K562 (cell line): ENCODE results near the gene CSRP2. TPM values are rescaled to one million over a fixed set of nuclear protein-coding genes. Genes with fewer than 3 reads are reported as not detected.

Experiments
- CAMTA2 ChIP-seq: fragments of 250-450 bp; sonication (Bioruptor Pico); conservative IDR thresholded peaks from 2 replicates; pipeline ENCODE4 v1.5.1; 2022
- RUNX1 ChIP-seq: sonication (generic); IDR thresholded peaks from 2 replicates; pipeline ENCODE4 v1.6.1; 2016; ENCODE audit warnings: antibody characterized with exemption, low read depth
- SMAD3 ChIP-seq: fragments of 450-650 bp; formaldehyde crosslinking; conservative IDR thresholded peaks from 2 replicates; pipeline ENCODE4 v1.4.0; 2020; ENCODE audit warnings: mild to moderate bottlenecking
- TARDBP ChIP-seq: fragments of 450-650 bp; IDR thresholded peaks from 2 replicates; pipeline ENCODE4 v1.6.1; 2016
- ZC3H11A ChIP-seq: IDR thresholded peaks from 2 replicates; pipeline ENCODE4 v1.6.1; 2012; ENCODE audit warnings: low read depth, low read length, improper control_type of control experiment
- ZFX ChIP-seq: sonication (generic); formaldehyde crosslinking; IDR thresholded peaks from 2 replicates; pipeline ENCODE4 v1.8.0; 2022; ENCODE audit warnings: mild to moderate bottlenecking, missing genetic modification reagents, moderate library complexity
- ZZZ3 ChIP-seq: fragments of 450-650 bp; IDR thresholded peaks from 2 replicates; pipeline ENCODE4 v1.6.1; 2016; ENCODE audit warnings: antibody characterized with exemption, mild to moderate bottlenecking, moderate library complexity
- polyA plus RNA-seq, 8 experiments: library from polyadenylated mRNA; depleted of rRNA in 4 of 8; stranded (reverse) in 5 of 8; unstranded in 3 of 8; fragments of >200 nt; fragmentation: Nextera tagmentation in 2 of 8; fragmentation: Illumina TruSeq in 1 of 8; extraction: Ambion mirVana in 2 of 8; extraction: Trizol in 1 of 8; gene quantifications; 2 replicates each; pipeline versions ENCODE4 v1.2.1 to v1.2.3, GENCODE V29; 2011 to 2014; ENCODE audit warnings: inconsistent platforms in 1 of 8, missing spikeins in 1 of 8
- total RNA-seq, 7 experiments: library from RNA; depleted of rRNA in 6 of 7; stranded (reverse); fragments of >200 nt in 6 of 7; fragmentation: Illumina TruSeq in 2 of 7; extraction: Trizol in 2 of 7; gene quantifications; 2 replicates each; pipeline versions ENCODE4 v1.2.1 to v1.2.3, GENCODE V29; 2011 to 2021; ENCODE audit warnings: low replicate concordance in 1 of 7
- TF ChIP-seq, protein P1 (sequence below), 2 experiments: fragments of 450-650 bp in 1 of 2; sonication (generic) in 1 of 2; formaldehyde crosslinking in 1 of 2; IDR thresholded peaks; 2 replicates each; pipeline versions ENCODE4 v1.7.1 to v1.9.0; 2016 to 2022; ENCODE audit warnings: inconsistent platforms in 1 of 2, mild to moderate bottlenecking in 1 of 2, missing genetic modification reagents in 1 of 2
- TF ChIP-seq, protein P2 (sequence below): IDR thresholded peaks from 2 replicates; pipeline ENCODE4 v1.6.1; 2011; ENCODE audit not compliant: insufficient read length; ENCODE audit errors: extremely low read depth
- TF ChIP-seq, protein P3 (sequence below): sonication (generic); formaldehyde crosslinking; IDR thresholded peaks from 2 replicates; pipeline ENCODE4 v1.8.1; 2023; ENCODE audit warnings: mild to moderate bottlenecking, missing genetic modification reagents
- TF ChIP-seq, protein P4 (sequence below): fragments of 450-650 bp; conservative IDR thresholded peaks from 2 replicates; pipeline ENCODE4 v1.6.1; 2016; ENCODE audit warnings: missing genetic modification characterization, low read depth, mild to moderate bottlenecking, control low read depth, missing compliant biosample characterization
- TF ChIP-seq, protein P5 (sequence below): fragments of 450-650 bp; formaldehyde crosslinking; IDR thresholded peaks from 2 replicates; pipeline ENCODE4 v1.4.0; 2022; ENCODE audit warnings: missing genetic modification characterization

The CSRP2 gene
- total and polyA plus RNA-seq, 9 of the 15 experiments (the other 6 are each of a cell fraction or from before 2014, with no cell fraction given): 0.32 to 6.2 (median 2.3) TPM

DNA sequence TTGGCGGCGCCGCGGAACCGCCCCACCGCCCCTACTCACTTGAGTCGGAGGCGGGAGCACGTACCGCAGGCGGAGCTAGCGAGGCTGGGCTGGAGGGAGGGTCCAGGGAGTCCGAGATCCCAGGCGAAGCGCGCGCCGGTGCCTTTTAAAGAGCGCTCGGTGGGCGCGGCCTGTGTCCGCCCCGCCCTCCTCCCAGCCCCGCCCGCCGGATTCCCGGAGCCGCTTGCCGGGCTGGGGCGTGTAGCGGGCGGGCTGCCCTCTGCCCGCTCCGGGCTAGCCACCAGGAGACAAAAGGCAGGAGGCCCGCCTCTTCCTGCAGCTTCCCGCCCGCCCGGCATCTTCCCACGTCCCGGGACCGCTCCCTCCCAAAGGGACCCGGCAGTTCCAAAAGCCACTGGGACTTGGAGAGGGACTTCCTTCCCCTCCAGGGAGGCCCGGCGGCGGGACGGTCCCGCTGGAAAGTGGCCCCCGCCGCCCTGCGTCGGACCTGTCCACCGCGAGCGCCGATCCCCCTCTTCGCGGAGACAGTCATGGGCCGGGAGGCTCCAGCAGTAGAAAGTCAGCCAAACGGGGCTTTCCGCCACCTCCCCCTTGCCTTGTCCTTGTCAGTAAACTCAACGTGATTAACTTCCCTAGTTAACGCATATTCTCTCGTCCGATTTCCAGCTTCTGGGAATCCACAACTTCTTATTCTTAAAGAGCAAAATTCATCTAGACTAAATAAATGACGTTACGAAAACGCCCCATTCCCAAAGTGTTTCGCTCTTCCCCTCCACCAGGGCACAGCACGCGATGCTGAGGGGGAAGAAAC is at the start of gene CSRP2 (continued):
- TF ChIP-seq, protein P1, sequence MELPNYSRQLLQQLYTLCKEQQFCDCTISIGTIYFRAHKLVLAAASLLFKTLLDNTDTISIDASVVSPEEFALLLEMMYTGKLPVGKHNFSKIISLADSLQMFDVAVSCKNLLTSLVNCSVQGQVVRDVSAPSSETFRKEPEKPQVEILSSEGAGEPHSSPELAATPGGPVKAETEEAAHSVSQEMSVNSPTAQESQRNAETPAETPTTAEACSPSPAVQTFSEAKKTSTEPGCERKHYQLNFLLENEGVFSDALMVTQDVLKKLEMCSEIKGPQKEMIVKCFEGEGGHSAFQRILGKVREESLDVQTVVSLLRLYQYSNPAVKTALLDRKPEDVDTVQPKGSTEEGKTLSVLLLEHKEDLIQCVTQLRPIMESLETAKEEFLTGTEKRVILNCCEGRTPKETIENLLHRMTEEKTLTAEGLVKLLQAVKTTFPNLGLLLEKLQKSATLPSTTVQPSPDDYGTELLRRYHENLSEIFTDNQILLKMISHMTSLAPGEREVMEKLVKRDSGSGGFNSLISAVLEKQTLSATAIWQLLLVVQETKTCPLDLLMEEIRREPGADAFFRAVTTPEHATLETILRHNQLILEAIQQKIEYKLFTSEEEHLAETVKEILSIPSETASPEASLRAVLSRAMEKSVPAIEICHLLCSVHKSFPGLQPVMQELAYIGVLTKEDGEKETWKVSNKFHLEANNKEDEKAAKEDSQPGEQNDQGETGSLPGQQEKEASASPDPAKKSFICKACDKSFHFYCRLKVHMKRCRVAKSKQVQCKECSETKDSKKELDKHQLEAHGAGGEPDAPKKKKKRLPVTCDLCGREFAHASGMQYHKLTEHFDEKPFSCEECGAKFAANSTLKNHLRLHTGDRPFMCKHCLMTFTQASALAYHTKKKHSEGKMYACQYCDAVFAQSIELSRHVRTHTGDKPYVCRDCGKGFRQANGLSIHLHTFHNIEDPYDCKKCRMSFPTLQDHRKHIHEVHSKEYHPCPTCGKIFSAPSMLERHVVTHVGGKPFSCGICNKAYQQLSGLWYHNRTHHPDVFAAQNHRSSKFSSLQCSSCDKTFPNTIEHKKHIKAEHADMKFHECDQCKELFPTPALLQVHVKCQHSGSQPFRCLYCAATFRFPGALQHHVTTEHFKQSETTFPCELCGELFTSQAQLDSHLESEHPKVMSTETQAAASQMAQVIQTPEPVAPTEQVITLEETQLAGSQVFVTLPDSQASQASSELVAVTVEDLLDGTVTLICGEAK (IDR thresholded peaks at IDR 0.05): peak; percentile 31; the same call in 1 of the 2 replicates
- TF ChIP-seq, protein P1 (CRISPR knock-in tag; IDR thresholded peaks at IDR 0.05): no peak
- TF ChIP-seq, protein P2, sequence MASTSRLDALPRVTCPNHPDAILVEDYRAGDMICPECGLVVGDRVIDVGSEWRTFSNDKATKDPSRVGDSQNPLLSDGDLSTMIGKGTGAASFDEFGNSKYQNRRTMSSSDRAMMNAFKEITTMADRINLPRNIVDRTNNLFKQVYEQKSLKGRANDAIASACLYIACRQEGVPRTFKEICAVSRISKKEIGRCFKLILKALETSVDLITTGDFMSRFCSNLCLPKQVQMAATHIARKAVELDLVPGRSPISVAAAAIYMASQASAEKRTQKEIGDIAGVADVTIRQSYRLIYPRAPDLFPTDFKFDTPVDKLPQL: no peak
- TF ChIP-seq SMAD3 (CRISPR knock-in tag) (no peak), ZFX (CRISPR knock-in tag) (peak; percentile 27; the same call in 1 of the 2 replicates), ZC3H11A (no peak), RUNX1 (no peak), CAMTA2 (no peak), TARDBP (0 out of 2 replicates have a peak, but pooled peaks have one; percentile 28), ZZZ3 (no peak)
- TF ChIP-seq, protein P3, sequence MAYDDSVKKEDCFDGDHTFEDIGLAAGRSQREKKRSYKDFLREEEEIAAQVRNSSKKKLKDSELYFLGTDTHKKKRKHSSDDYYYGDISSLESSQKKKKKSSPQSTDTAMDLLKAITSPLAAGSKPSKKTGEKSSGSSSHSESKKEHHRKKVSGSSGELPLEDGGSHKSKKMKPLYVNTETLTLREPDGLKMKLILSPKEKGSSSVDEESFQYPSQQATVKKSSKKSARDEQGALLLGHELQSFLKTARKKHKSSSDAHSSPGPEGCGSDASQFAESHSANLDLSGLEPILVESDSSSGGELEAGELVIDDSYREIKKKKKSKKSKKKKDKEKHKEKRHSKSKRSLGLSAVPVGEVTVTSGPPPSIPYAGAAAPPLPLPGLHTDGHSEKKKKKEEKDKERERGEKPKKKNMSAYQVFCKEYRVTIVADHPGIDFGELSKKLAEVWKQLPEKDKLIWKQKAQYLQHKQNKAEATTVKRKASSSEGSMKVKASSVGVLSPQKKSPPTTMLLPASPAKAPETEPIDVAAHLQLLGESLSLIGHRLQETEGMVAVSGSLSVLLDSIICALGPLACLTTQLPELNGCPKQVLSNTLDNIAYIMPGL (CRISPR knock-in tag): no peak
- TF ChIP-seq, protein P4, sequence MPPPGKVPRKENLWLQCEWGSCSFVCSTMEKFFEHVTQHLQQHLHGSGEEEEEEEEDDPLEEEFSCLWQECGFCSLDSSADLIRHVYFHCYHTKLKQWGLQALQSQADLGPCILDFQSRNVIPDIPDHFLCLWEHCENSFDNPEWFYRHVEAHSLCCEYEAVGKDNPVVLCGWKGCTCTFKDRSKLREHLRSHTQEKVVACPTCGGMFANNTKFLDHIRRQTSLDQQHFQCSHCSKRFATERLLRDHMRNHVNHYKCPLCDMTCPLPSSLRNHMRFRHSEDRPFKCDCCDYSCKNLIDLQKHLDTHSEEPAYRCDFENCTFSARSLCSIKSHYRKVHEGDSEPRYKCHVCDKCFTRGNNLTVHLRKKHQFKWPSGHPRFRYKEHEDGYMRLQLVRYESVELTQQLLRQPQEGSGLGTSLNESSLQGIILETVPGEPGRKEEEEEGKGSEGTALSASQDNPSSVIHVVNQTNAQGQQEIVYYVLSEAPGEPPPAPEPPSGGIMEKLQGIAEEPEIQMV (tag): no peak
- TF ChIP-seq, protein P5, sequence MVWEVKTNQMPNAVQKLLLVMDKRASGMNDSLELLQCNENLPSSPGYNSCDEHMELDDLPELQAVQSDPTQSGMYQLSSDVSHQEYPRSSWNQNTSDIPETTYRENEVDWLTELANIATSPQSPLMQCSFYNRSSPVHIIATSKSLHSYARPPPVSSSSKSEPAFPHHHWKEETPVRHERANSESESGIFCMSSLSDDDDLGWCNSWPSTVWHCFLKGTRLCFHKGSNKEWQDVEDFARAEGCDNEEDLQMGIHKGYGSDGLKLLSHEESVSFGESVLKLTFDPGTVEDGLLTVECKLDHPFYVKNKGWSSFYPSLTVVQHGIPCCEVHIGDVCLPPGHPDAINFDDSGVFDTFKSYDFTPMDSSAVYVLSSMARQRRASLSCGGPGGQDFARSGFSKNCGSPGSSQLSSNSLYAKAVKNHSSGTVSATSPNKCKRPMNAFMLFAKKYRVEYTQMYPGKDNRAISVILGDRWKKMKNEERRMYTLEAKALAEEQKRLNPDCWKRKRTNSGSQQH (CRISPR knock-in tag): no peak
